ENCODE data around the gene ZNF511.

DNA sequence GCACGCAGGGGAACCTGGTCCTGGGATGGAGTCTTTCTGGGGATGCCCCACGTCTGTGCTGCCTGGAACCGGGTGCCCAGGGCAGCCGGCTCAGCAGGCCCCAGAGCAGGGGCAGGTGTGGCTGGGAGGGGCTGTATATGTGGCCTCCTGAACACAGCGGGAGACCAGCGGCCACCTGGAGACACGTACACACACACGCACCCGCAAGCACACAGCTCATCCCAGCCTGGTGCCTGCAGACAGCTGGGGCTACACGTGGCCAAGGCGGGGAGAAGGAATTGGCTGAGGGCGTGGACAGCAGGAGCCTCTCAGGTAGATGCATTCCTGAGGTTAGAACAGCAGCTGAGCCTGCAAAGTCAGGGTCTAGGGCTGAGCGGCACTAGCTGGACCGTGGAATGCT is 46.0 kb upstream of the ZNF511 start:
- TF ChIP-seq, protein P1, sequence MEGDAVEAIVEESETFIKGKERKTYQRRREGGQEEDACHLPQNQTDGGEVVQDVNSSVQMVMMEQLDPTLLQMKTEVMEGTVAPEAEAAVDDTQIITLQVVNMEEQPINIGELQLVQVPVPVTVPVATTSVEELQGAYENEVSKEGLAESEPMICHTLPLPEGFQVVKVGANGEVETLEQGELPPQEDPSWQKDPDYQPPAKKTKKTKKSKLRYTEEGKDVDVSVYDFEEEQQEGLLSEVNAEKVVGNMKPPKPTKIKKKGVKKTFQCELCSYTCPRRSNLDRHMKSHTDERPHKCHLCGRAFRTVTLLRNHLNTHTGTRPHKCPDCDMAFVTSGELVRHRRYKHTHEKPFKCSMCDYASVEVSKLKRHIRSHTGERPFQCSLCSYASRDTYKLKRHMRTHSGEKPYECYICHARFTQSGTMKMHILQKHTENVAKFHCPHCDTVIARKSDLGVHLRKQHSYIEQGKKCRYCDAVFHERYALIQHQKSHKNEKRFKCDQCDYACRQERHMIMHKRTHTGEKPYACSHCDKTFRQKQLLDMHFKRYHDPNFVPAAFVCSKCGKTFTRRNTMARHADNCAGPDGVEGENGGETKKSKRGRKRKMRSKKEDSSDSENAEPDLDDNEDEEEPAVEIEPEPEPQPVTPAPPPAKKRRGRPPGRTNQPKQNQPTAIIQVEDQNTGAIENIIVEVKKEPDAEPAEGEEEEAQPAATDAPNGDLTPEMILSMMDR (IDR thresholded peaks at IDR 0.05; ENCODE audit: low read depth, low read length, missing input control), result no peak
- TF ChIP-seq SP1 (IDR thresholded peaks at IDR 0.05), result no peak
- TF ChIP-seq, protein P2, sequence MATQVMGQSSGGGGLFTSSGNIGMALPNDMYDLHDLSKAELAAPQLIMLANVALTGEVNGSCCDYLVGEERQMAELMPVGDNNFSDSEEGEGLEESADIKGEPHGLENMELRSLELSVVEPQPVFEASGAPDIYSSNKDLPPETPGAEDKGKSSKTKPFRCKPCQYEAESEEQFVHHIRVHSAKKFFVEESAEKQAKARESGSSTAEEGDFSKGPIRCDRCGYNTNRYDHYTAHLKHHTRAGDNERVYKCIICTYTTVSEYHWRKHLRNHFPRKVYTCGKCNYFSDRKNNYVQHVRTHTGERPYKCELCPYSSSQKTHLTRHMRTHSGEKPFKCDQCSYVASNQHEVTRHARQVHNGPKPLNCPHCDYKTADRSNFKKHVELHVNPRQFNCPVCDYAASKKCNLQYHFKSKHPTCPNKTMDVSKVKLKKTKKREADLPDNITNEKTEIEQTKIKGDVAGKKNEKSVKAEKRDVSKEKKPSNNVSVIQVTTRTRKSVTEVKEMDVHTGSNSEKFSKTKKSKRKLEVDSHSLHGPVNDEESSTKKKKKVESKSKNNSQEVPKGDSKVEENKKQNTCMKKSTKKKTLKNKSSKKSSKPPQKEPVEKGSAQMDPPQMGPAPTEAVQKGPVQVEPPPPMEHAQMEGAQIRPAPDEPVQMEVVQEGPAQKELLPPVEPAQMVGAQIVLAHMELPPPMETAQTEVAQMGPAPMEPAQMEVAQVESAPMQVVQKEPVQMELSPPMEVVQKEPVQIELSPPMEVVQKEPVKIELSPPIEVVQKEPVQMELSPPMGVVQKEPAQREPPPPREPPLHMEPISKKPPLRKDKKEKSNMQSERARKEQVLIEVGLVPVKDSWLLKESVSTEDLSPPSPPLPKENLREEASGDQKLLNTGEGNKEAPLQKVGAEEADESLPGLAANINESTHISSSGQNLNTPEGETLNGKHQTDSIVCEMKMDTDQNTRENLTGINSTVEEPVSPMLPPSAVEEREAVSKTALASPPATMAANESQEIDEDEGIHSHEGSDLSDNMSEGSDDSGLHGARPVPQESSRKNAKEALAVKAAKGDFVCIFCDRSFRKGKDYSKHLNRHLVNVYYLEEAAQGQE (IDR thresholded peaks at IDR 0.05), result no peak
- TF ChIP-seq TAF1 (conservative IDR thresholded peaks at IDR 0.05), result no peak
- no peak for TF ChIP-seq RAD21 (IDR thresholded peaks at IDR 0.05)
- no peak for TF ChIP-seq YY1 (IDR thresholded peaks at IDR 0.05)
- TF ChIP-seq ZBTB33 (IDR thresholded peaks at IDR 0.05), result no peak
- TF ChIP-seq RXRA (IDR thresholded peaks at IDR 0.05), result no peak
- TF ChIP-seq GABPA (IDR thresholded peaks at IDR 0.05 in 1 of 2, conservative IDR thresholded peaks at IDR 0.05 in 1 of 2), result no peak
- TF ChIP-seq, protein P3, sequence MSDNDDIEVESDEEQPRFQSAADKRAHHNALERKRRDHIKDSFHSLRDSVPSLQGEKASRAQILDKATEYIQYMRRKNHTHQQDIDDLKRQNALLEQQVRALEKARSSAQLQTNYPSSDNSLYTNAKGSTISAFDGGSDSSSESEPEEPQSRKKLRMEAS (IDR thresholded peaks at IDR 0.05), result no peak
